WTC11 (cell line): ENCODE measurements around the gene QSOX2.

Experiments used
- E2F5 ChIP-seq: sonication (generic); formaldehyde crosslinking; IDR thresholded peaks from 2 replicates; pipeline ENCODE4 v1.8.1; 2022; ENCODE audit warnings: mild to moderate bottlenecking, moderate library complexity, missing genetic modification reagents
- FOXP4 ChIP-seq: sonication (generic); formaldehyde crosslinking; IDR thresholded peaks from 2 replicates; pipeline ENCODE4 v1.8.0; 2022; ENCODE audit warnings: mild to moderate bottlenecking, missing genetic modification reagents
- NR2C2 ChIP-seq: sonication (generic); formaldehyde crosslinking; IDR thresholded peaks from 2 replicates; pipeline ENCODE4 v1.8.0; 2022; ENCODE audit warnings: mild to moderate bottlenecking, missing genetic modification reagents
- SP1 ChIP-seq: sonication (generic); formaldehyde crosslinking; conservative IDR thresholded peaks from 2 replicates; pipeline ENCODE4 v1.8.1; 2022; ENCODE audit warnings: missing genetic modification reagents

DNA sequence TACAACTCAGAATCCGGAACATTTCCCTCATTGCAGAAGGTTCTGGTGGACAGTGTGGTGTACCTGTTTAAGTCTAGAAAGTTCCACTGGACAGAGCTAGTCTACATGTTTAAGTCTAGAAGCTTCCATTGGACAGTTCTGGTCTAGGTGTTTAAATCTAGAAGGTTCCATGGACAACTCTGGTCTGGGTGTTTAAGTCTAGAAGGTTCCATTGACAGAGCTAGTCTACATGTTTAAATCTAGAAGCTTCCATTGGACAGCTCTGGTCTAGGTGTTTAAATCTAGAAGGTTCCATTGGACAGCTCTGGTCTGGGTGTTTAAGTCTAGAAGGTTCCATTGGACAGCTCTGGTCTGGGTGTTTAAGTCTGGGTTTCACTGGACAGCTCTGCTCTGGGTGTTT is 33.3 kb upstream of the QSOX2 start:
- TF ChIP-seq SP1 (no peak), FOXP4 (CRISPR knock-in tag) (no peak), NR2C2 (CRISPR knock-in tag) (no peak), E2F5 (no peak)
